Fibroblast of lung (primary cell): ENCODE results near the gene CHDH. TPM values are rescaled to one million over a fixed set of nuclear protein-coding genes. Genes with fewer than 3 reads are reported as not detected.

Source experiments
- DNase-seq, 2 donors: peaks; one replicate each; pipeline versions ENCODE4 v3.0.0 to v3.0.0-alpha.2; 2010; ENCODE audit warnings: low read depth in 2 of 2
- H2AFZ ChIP-seq: 2 replicates; pipeline ENCODE4 v1.5.1; 2012; ENCODE audit warnings: low read length, control low read depth, inconsistent platforms
- H3K27ac ChIP-seq: 2 replicates; pipeline ENCODE4 v1.5.1; 2011; ENCODE audit warnings: low read length, control low read depth; ENCODE audit not compliant: insufficient read depth
- H3K27me3 ChIP-seq: 2 replicates; pipeline ENCODE4 v1.5.1; 2011; ENCODE audit warnings: mild to moderate bottlenecking, low read length; ENCODE audit not compliant: control insufficient read depth, insufficient read depth
- H3K36me3 ChIP-seq: 2 replicates; pipeline ENCODE4 v1.5.1; 2011; ENCODE audit warnings: low read length; ENCODE audit not compliant: control insufficient read depth, insufficient read depth
- H3K4me1 ChIP-seq: 2 replicates; pipeline ENCODE4 v1.5.1; 2011; ENCODE audit warnings: low read length; ENCODE audit not compliant: control insufficient read depth, insufficient read depth; ENCODE audit errors: extremely low read depth
- H3K4me2 ChIP-seq: 2 replicates; pipeline ENCODE4 v1.5.1; 2011; ENCODE audit warnings: low read length, control low read depth; ENCODE audit not compliant: insufficient read depth; ENCODE audit errors: extremely low read depth
- H3K4me3 ChIP-seq, 4 experiments: fragments of 200-600 bp in 1 of 4; sonication (generic) in 1 of 4; replicated peaks in 1 of 4; 2 replicates each; pipeline ENCODE4 v1.5.1; 2011 to 2016; ENCODE audit warnings: low read length in 4 of 4, low read depth in 3 of 4, mild to moderate bottlenecking in 3 of 4, control low read depth in 2 of 4, inconsistent platforms in 1 of 4, mixed read lengths in 1 of 4; ENCODE audit not compliant: insufficient read depth in 1 of 4; ENCODE audit errors: control extremely low read depth in 1 of 4
- H3K79me2 ChIP-seq: 2 replicates; pipeline ENCODE4 v1.5.1; 2012; ENCODE audit warnings: mild to moderate bottlenecking, low read length, inconsistent platforms; ENCODE audit not compliant: control insufficient read depth, insufficient read depth
- H3K9ac ChIP-seq: 2 replicates; pipeline ENCODE4 v1.5.1; 2011; ENCODE audit warnings: mild to moderate bottlenecking, low read length, control low read depth; ENCODE audit not compliant: insufficient read depth
- H3K9me3 ChIP-seq: 2 replicates; pipeline ENCODE4 v1.5.1; 2012; ENCODE audit warnings: low read depth, low read length; ENCODE audit not compliant: control insufficient read depth, insufficient read depth
- H4K20me1 ChIP-seq: 2 replicates; pipeline ENCODE4 v1.5.1; 2011; ENCODE audit warnings: low read length; ENCODE audit not compliant: control insufficient read depth, insufficient read depth; ENCODE audit errors: extremely low read depth
- CTCF ChIP-seq, 2 donors: IDR thresholded peaks in 1 of 2; conservative IDR thresholded peaks in 1 of 2; 1 replicate in 1 of 2; 2 replicates in 1 of 2; pipeline ENCODE4 v1.5.1; 2011 to 2012; ENCODE audit warnings: low read length in 2 of 2, control low read depth in 1 of 2, inconsistent platforms in 1 of 2, low read depth in 1 of 2, mild to moderate bottlenecking in 1 of 2
- EZH2 ChIP-seq: IDR thresholded peaks from 2 replicates; pipeline ENCODE4 v1.5.1; 2012; ENCODE audit warnings: low read length, control low read depth, mild to moderate bottlenecking; ENCODE audit errors: missing control alignments
- polyA plus RNA-seq, 2 donors: library from polyadenylated mRNA; depleted of rRNA in 1 of 2; stranded (reverse) in 1 of 2; unstranded in 1 of 2; fragments of >200 nt; gene quantifications; 2 replicates each; pipeline ENCODE4 v1.2.1, GENCODE V29; 2011 to 2012; ENCODE audit warnings: missing spikeins in 1 of 2
- total RNA-seq: library from RNA; depleted of rRNA; stranded (reverse); fragments of >200 nt; gene quantifications from 2 replicates; pipeline ENCODE4 v1.2.1, GENCODE V29; 2014

Gene CHDH
- total and polyA plus RNA-seq, 2 donors (not counting 1 experiment from before 2014, with no cell fraction given): 0.23 to 0.83 TPM

GRCh38 chr3:53830944-53831343 is 15.3 kb downstream of the CHDH start:
- DNase-seq: no peak
- H2AFZ ChIP-seq: no peak overlapping the region
- H3K27me3 ChIP-seq: no peaks in the 10 kb centered on the region
- H3K79me2 ChIP-seq: no peaks in the 10 kb centered on the region
- no peak overlapping the region for H3K4me2 ChIP-seq
- H3K36me3 ChIP-seq: no peaks in the 10 kb centered on the region
- no peaks in the 10 kb centered on the region for H4K20me1 ChIP-seq
- H3K4me3 ChIP-seq: no peak overlapping the region
- H3K27ac ChIP-seq: no peak overlapping the region
- no peak overlapping the region for H3K9ac ChIP-seq
- H3K4me1 ChIP-seq: no peaks in the 10 kb centered on the region
- no peak for TF ChIP-seq EZH2
- no peak for TF ChIP-seq CTCF (conservative IDR thresholded peaks at IDR 0.05 in 1 of 2, IDR thresholded peaks at IDR 0.05 in 1 of 2; ENCODE audit: low read depth in 1 of 2, low read length in 2 of 2)
- no peaks in the 10 kb centered on the region for H3K9me3 ChIP-seq

- Histone ChIP-seq H3K4me2 (no peak overlapping the region), H2AFZ (no peak overlapping the region), H3K27ac (no peak overlapping the region), H3K4me3 (no peak overlapping the region), H3K79me2 (no peaks in the 10 kb centered on the region), H3K9me3 (no peaks in the 10 kb centered on the region), H3K27me3 (no peaks in the 10 kb centered on the region), H3K9ac (no peak overlapping the region), H3K4me1 (no peaks in the 10 kb centered on the region), H3K36me3 (no peaks in the 10 kb centered on the region), H4K20me1 (no peaks in the 10 kb centered on the region)
- no peak for DNase-seq
- no peak for TF ChIP-seq EZH2
- no peak for TF ChIP-seq CTCF (conservative IDR thresholded peaks at IDR 0.05 in 1 of 2, IDR thresholded peaks at IDR 0.05 in 1 of 2; ENCODE audit: low read depth in 1 of 2, low read length in 2 of 2)
Observed at GRCh38 chr3:53829605-53830004, 16.6 kb downstream of the CHDH start.

GRCh38 chr3:53828581-53828980 is 17.6 kb downstream of the CHDH start:
- no peak for DNase-seq

More at GRCh38 chr3:53828581-53828980, 17.6 kb downstream of the CHDH start:
- H3K4me2 ChIP-seq: no peak overlapping the region
- H3K27me3 ChIP-seq: no peaks in the 10 kb centered on the region
- no peaks in the 10 kb centered on the region for H3K4me1 ChIP-seq
- H2AFZ ChIP-seq: no peak overlapping the region
- H4K20me1 ChIP-seq: no peaks in the 10 kb centered on the region
- no peaks in the 10 kb centered on the region for H3K79me2 ChIP-seq
- TF ChIP-seq EZH2 (no peak), CTCF (conservative IDR thresholded peaks at IDR 0.05 in 1 of 2, IDR thresholded peaks at IDR 0.05 in 1 of 2; ENCODE audit: low read depth in 1 of 2, low read length in 2 of 2) (no peak)
- H3K9ac ChIP-seq: no peak overlapping the region
- no peaks in the 10 kb centered on the region for H3K36me3 ChIP-seq
- no peaks in the 10 kb centered on the region for H3K9me3 ChIP-seq
- H3K4me3 ChIP-seq: no peak overlapping the region
- no peak overlapping the region for H3K27ac ChIP-seq
